ENCODE measurements around the gene NAALADL2. TPM values are rescaled to one million over a fixed set of nuclear protein-coding genes. Genes with fewer than 3 reads are reported as not detected.

Gene NAALADL2
- total and polyA plus RNA-seq, 2 donors (not counting 3 experiments of a cell fraction or from before 2014, with no cell fraction given) = 1.1 to 4.0 TPM

DNA sequence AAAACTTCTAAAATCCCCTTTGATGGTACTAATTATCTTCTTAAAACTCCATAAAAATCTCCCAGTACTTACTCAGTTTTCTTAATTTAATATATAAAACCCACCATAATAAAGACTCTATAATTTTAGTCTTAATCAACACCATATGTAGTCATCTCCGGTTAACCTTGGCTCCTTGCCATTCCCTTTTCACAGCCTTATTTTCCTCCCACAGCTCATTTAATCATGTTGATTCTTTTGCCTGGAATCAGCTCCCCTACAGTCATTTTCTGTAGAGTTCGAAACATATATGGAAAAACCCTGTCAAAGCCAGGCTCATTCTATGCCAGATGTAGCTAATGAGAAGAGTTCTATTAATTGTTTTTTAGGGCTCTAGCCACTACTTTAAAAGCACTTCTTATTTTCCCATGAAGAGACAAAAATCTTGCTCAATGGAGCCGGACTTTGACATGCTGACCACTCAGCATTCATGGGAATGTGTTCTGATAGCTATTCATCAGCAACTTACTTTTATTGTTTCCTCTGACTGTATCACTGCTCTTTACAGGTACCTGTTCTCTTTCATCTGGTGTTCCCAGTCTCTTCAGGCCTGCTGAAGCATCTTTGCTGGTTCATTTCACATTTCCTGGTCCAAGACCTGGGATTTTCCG lies 573.4 kb downstream of the NAALADL2 start:
- TF ChIP-seq FOS (IDR thresholded peaks at IDR 0.05; ENCODE audit: borderline replicate concordance, insufficient read depth, low read length) (no peak), MYC (IDR thresholded peaks at IDR 0.05; ENCODE audit: low read depth, low read length) (no peak)
- TF ChIP-seq, protein P1, sequence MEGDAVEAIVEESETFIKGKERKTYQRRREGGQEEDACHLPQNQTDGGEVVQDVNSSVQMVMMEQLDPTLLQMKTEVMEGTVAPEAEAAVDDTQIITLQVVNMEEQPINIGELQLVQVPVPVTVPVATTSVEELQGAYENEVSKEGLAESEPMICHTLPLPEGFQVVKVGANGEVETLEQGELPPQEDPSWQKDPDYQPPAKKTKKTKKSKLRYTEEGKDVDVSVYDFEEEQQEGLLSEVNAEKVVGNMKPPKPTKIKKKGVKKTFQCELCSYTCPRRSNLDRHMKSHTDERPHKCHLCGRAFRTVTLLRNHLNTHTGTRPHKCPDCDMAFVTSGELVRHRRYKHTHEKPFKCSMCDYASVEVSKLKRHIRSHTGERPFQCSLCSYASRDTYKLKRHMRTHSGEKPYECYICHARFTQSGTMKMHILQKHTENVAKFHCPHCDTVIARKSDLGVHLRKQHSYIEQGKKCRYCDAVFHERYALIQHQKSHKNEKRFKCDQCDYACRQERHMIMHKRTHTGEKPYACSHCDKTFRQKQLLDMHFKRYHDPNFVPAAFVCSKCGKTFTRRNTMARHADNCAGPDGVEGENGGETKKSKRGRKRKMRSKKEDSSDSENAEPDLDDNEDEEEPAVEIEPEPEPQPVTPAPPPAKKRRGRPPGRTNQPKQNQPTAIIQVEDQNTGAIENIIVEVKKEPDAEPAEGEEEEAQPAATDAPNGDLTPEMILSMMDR (IDR thresholded peaks at IDR 0.05; ENCODE audit: extremely low read depth in 1 of 2, insufficient read depth in 1 of 2, low read depth in 1 of 2, low read length in 2 of 2) = no peak
- H4K20me1 ChIP-seq (replicated peaks; ENCODE audit: control insufficient read depth, extremely low read depth, insufficient read depth, low read length) = no peaks in the 10 kb centered on the region
- intact Hi-C loops (cut with micrococcal nuclease) = no loop called here
- peak; percentile 54 for FAIRE-seq
- H3K9me3 ChIP-seq (replicated peaks; ENCODE audit: control insufficient read depth, insufficient read depth, low read length) = no peaks in the 10 kb centered on the region
- no TSS peak for BruUV-seq (replicated peaks)
- CTCF ChIA-PET = interaction anchor here (1.0 to 1.5 kb wide), 2 partner anchors 15 to 16 kb away, joined by 5 to 7 read pairs; no protein-coding TSS in a partner anchor
- no peak overlapping the region for H3K9ac ChIP-seq (replicated peaks; ENCODE audit: extremely low read depth, insufficient read depth, low read length)
- DNase-seq (ENCODE audit: low read depth, low spot score) = peak; percentile 91
- no peaks in the 10 kb centered on the region for H3K36me3 ChIP-seq (ENCODE audit: control insufficient read depth in 2 of 2, extremely low read depth in 1 of 2, insufficient read depth in 2 of 2, low read length in 2 of 2)
- H3K4me2 ChIP-seq (ENCODE audit: insufficient read depth, low read length) = no peak overlapping the region
- POLR2A ChIA-PET = no interaction called here
- no peak overlapping the region for H3K27ac ChIP-seq (ENCODE audit: insufficient read depth, low read depth, low read length)
- no peaks in the 10 kb centered on the region for H3K27me3 ChIP-seq (ENCODE audit: control insufficient read depth in 2 of 2, insufficient read depth in 2 of 2, low read length in 2 of 2)
- no peaks in the 10 kb centered on the region for H3K9me1 ChIP-seq (replicated peaks; ENCODE audit: control insufficient read depth, extremely low read depth, insufficient read depth, low read length)
- dilution Hi-C loops (cut with MboI; ENCODE audit: extremely low pct_ligation_motif_present, low sequenced_read_pairs) = no loop called here
- H3K4me3 ChIP-seq (replicated peaks in 1 of 3; ENCODE audit: insufficient read depth in 1 of 3, low read depth in 1 of 3, low read length in 3 of 3) = no peak overlapping the region
- peaks cover 8% of the 10 kb centered on the region for H3K4me1 ChIP-seq (ENCODE audit: control insufficient read depth, extremely low read depth, insufficient read depth, low read length)
- peak overlapping the region; percentile 55 for H2AFZ ChIP-seq (ENCODE audit: low read depth, low read length)
- no peaks in the 10 kb centered on the region for H3K79me2 ChIP-seq (ENCODE audit: control insufficient read depth, insufficient read depth, low read length)

DNA sequence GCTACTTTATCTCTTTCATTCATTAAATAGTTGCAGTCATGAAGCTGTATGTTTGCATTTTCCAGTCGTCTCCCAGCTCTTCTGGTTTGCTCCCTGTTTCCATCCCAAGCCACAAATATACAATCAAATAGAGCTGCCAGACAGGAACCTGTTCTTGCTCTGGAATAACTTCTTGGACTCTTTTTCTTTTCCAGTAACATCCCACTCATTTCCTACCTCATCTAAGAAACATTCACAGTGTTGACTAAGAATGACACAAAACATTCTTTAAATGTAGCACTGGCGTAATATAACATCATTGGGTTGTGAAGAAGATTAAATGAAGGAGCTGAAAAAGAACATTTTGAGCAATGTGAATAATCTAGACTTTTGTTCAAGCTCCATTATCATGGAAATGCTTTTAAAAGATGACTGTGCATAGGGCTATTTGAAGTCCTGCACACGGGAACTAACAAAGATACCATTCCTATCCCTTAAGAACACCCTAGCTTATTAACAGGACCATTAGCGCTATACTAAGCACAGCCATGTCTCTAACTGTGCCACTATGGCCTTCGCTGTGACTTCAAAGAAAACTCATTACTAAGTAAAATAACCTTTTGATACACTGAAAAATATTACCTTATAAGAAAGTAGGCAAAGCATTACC lies 574.0 kb downstream of the NAALADL2 start:
- POLR2A ChIA-PET = no interaction called here

More for the DNA sequence above, 574.0 kb downstream of the NAALADL2 start:
- no TSS peak for BruUV-seq (replicated peaks)
- no peaks in the 10 kb centered on the region for H4K20me1 ChIP-seq (replicated peaks; ENCODE audit: control insufficient read depth, extremely low read depth, insufficient read depth, low read length)
- no peak overlapping the region for H3K4me2 ChIP-seq (ENCODE audit: insufficient read depth, low read length)
- H3K4me3 ChIP-seq (replicated peaks in 1 of 3; ENCODE audit: insufficient read depth in 1 of 3, low read depth in 1 of 3, low read length in 3 of 3) = no peak overlapping the region
- DNase-seq (ENCODE audit: low read depth, low spot score) = peak; percentile 64
- no peaks in the 10 kb centered on the region for H3K36me3 ChIP-seq (ENCODE audit: control insufficient read depth in 2 of 2, extremely low read depth in 1 of 2, insufficient read depth in 2 of 2, low read length in 2 of 2)
- H3K79me2 ChIP-seq (ENCODE audit: control insufficient read depth, insufficient read depth, low read length) = no peaks in the 10 kb centered on the region
- H3K9me1 ChIP-seq (replicated peaks; ENCODE audit: control insufficient read depth, extremely low read depth, insufficient read depth, low read length) = no peaks in the 10 kb centered on the region
- H3K9ac ChIP-seq (replicated peaks; ENCODE audit: extremely low read depth, insufficient read depth, low read length) = no peak overlapping the region
- no peak overlapping the region for H3K27ac ChIP-seq (ENCODE audit: insufficient read depth, low read depth, low read length)
- peak overlapping the region; percentile 55 for H2AFZ ChIP-seq (ENCODE audit: low read depth, low read length)
- dilution Hi-C loops (cut with MboI; ENCODE audit: extremely low pct_ligation_motif_present, low sequenced_read_pairs) = no loop called here
- no peaks in the 10 kb centered on the region for H3K9me3 ChIP-seq (replicated peaks; ENCODE audit: control insufficient read depth, insufficient read depth, low read length)
- H3K27me3 ChIP-seq (ENCODE audit: control insufficient read depth in 2 of 2, insufficient read depth in 2 of 2, low read length in 2 of 2) = no peaks in the 10 kb centered on the region
- TF ChIP-seq, protein P1 (IDR thresholded peaks at IDR 0.05; ENCODE audit: extremely low read depth in 1 of 2, insufficient read depth in 1 of 2, low read depth in 1 of 2, low read length in 2 of 2) = no peak
- peak; percentile 41 for TF ChIP-seq FOS (IDR thresholded peaks at IDR 0.05; ENCODE audit: borderline replicate concordance, insufficient read depth, low read length)
- CTCF ChIA-PET = interaction anchor here (1.5 kb wide), 1 partner anchor 15 kb away, joined by 7 read pairs; no protein-coding TSS in a partner anchor
- peaks cover 8% of the 10 kb centered on the region for H3K4me1 ChIP-seq (ENCODE audit: control insufficient read depth, extremely low read depth, insufficient read depth, low read length)
- FAIRE-seq = no peak
- intact Hi-C loops (cut with micrococcal nuclease) = no loop called here

All from endothelial cell of umbilical vein (primary cell).